HepG2 (cell line): Measurements from ENCODE around the gene PDE2A. TPM values are rescaled to one million over a fixed set of nuclear protein-coding genes. Genes with fewer than 3 reads are reported as not detected.

Source experiments
- EED ChIP-seq: sonication (generic); formaldehyde crosslinking; IDR thresholded peaks from 2 replicates; pipeline ENCODE4 v1.5.0; 2020; ENCODE audit warnings: mild to moderate bottlenecking, missing genetic modification reagents
- FOXA3 ChIP-seq: IDR thresholded peaks from 2 replicates; pipeline ENCODE4 v1.6.1; 2016; ENCODE audit warnings: missing genetic modification reagents, missing compliant biosample characterization
- GABPB1 ChIP-seq: IDR thresholded peaks from 2 replicates; pipeline ENCODE4 v1.6.1; 2016; ENCODE audit warnings: mild to moderate bottlenecking, missing genetic modification reagents, moderate library complexity, missing compliant biosample characterization
- HNRNPUL1 ChIP-seq: fragments of 200-400 bp; formaldehyde crosslinking; IDR thresholded peaks from 2 replicates; pipeline ENCODE4 v1.6.1; 2017; ENCODE audit warnings: low read depth, mild to moderate bottlenecking, low read length, moderate library complexity
- NFE2L2 ChIP-seq: fragments of 150-350 bp; IDR thresholded peaks from 2 replicates; pipeline ENCODE4 v1.6.1; 2014; ENCODE audit warnings: low read length
- SMAD3 ChIP-seq: sonication (generic); formaldehyde crosslinking; IDR thresholded peaks from 2 replicates; pipeline ENCODE4 v1.4.0; 2020; ENCODE audit warnings: missing genetic modification reagents
- SNAPC2 ChIP-seq: sonication (generic); formaldehyde crosslinking; IDR thresholded peaks from 2 replicates; pipeline ENCODE4 v1.8.1; 2022; ENCODE audit warnings: mild to moderate bottlenecking, missing genetic modification reagents
- SP1 ChIP-seq, 2 experiments: fragments of 450-650 bp in 1 of 2; sonication (generic) in 1 of 2; formaldehyde crosslinking in 1 of 2; IDR thresholded peaks; 2 replicates each; pipeline versions ENCODE4 v1.4.0 to v1.6.1; 2016 to 2020; ENCODE audit warnings: missing genetic modification reagents in 1 of 2
- SP4 ChIP-seq: sonication (generic); formaldehyde crosslinking; IDR thresholded peaks from 2 replicates; pipeline ENCODE4 v1.8.1; 2023; ENCODE audit warnings: mild to moderate bottlenecking, missing genetic modification reagents
- TEAD3 ChIP-seq: optimal IDR thresholded peaks from 2 replicates; pipeline ENCODE3; 2016; ENCODE audit warnings: borderline replicate concordance
- ZBTB38 ChIP-seq: sonication (generic); formaldehyde crosslinking; IDR thresholded peaks from 2 replicates; pipeline ENCODE4 v1.5.1; 2020; ENCODE audit warnings: mild to moderate bottlenecking, missing genetic modification reagents
- ZFP41 ChIP-seq: sonication (generic); formaldehyde crosslinking; IDR thresholded peaks from 2 replicates; pipeline ENCODE4 v1.4.0; 2020; ENCODE audit warnings: mild to moderate bottlenecking, missing genetic modification reagents, borderline replicate concordance
- ZNF263 ChIP-seq: sonication (generic); formaldehyde crosslinking; IDR thresholded peaks from 2 replicates; pipeline ENCODE4 v1.4.0; 2020; ENCODE audit warnings: missing genetic modification reagents
- ZNF281 ChIP-seq: sonication (generic); formaldehyde crosslinking; IDR thresholded peaks from 2 replicates; pipeline ENCODE4 v1.4.0; 2020; ENCODE audit warnings: missing genetic modification reagents, borderline replicate concordance
- ZNF331 ChIP-seq: sonication (generic); formaldehyde crosslinking; IDR thresholded peaks from 2 replicates; pipeline ENCODE4 v1.4.0; 2020; ENCODE audit warnings: missing genetic modification reagents
- ZNF34 ChIP-seq: sonication (generic); formaldehyde crosslinking; IDR thresholded peaks from 2 replicates; pipeline ENCODE4 v1.4.0; 2020; ENCODE audit warnings: mild to moderate bottlenecking, missing genetic modification reagents, borderline replicate concordance
- ZNF343 ChIP-seq: sonication (generic); formaldehyde crosslinking; IDR thresholded peaks from 2 replicates; pipeline ENCODE4 v1.4.0; 2020; ENCODE audit warnings: mild to moderate bottlenecking, missing genetic modification reagents
- ZNF687 ChIP-seq: sonication (generic); formaldehyde crosslinking; IDR thresholded peaks from 2 replicates; pipeline ENCODE4 v1.5.1; 2020; ENCODE audit warnings: mild to moderate bottlenecking, missing genetic modification reagents, moderate library complexity
- ZNF7 ChIP-seq: IDR thresholded peaks from 2 replicates; pipeline ENCODE4 v1.6.1; 2016; ENCODE audit warnings: missing biosample characterization, missing genetic modification reagents
- ZNF740 ChIP-seq: sonication (generic); formaldehyde crosslinking; IDR thresholded peaks from 2 replicates; pipeline ENCODE4 v1.4.0; 2020; ENCODE audit warnings: missing genetic modification reagents
- ZNF746 ChIP-seq: sonication (generic); formaldehyde crosslinking; IDR thresholded peaks from 2 replicates; pipeline ENCODE4 v1.8.0; 2022; ENCODE audit warnings: mild to moderate bottlenecking, missing genetic modification reagents
- ZNF770 ChIP-seq: sonication (generic); formaldehyde crosslinking; IDR thresholded peaks from 2 replicates; pipeline ENCODE4 v1.5.0; 2020; ENCODE audit warnings: mild to moderate bottlenecking, missing genetic modification reagents
- polyA plus RNA-seq, 8 experiments: library from polyadenylated mRNA; depleted of rRNA in 3 of 8; stranded (reverse) in 7 of 8; unstranded in 1 of 8; fragments of >200 nt; fragmentation: Illumina TruSeq in 4 of 8; extraction: Trizol in 4 of 8; gene quantifications; 2 replicates each; pipeline versions ENCODE4 v1.2.1 to v1.2.3, GENCODE V29; 2011 to 2016; ENCODE audit warnings: low read depth in 4 of 8, missing spikeins in 1 of 8, mixed read lengths in 1 of 8; ENCODE audit not compliant: insufficient read depth in 1 of 8
- total RNA-seq, 5 experiments: library from RNA; depleted of rRNA; stranded (reverse); fragments of >200 nt; fragmentation: Illumina TruSeq; extraction: Trizol; gene quantifications; 2 replicates each; pipeline ENCODE4 v1.2.3, GENCODE V29; 2016; ENCODE audit warnings: low read depth in 1 of 5

The PDE2A gene
- total and polyA plus RNA-seq, 2 of the 13 experiments (the other 11 are each of a cell fraction or from before 2014, with no cell fraction given), result 3.1 TPM; not detected in 1

GRCh38 chr11:72642884-72643522, 31.2 kb downstream of the PDE2A start (continued):
- TF ChIP-seq FOXA3 (no peak), ZNF687 (peak; percentile 70), NFE2L2 (no peak), SP4 (CRISPR knock-in tag) (0 out of 2 replicates have a peak, but pooled peaks have one; percentile 12), SNAPC2 (peak; percentile 56; the same call in 1 of the 2 replicates), ZNF263 (CRISPR knock-in tag) (0 out of 2 replicates have a peak, but pooled peaks have one; percentile 22), SMAD3 (CRISPR knock-in tag) (no peak), SP1 (IDR thresholded peaks at IDR 0.05) (no peak), SP1 (CRISPR knock-in tag; IDR thresholded peaks at IDR 0.05) (no peak), ZFP41 (no peak), ZNF281 (CRISPR knock-in tag) (no peak; the same call in none of the 2 replicates), GABPB1 (CRISPR knock-in tag) (peak; percentile 56; the same call in 1 of the 2 replicates), TEAD3 (CRISPR knock-in tag) (peak; percentile 37), ZNF770 (no peak), ZNF34 (CRISPR knock-in tag) (no peak), ZNF331 (CRISPR knock-in tag) (no peak), ZNF343 (CRISPR knock-in tag) (no peak), ZBTB38 (0 out of 2 replicates have a peak, but pooled peaks have one; percentile 36), HNRNPUL1 (no peak), EED (CRISPR knock-in tag) (peak; percentile 54; the same call in 1 of the 2 replicates), ZNF746 (CRISPR knock-in tag) (no peak), ZNF740 (no peak), ZNF7 (CRISPR knock-in tag) (no peak)
